Measurements from ENCODE around the gene KDM4B.

The KDM4B gene

GRCh38 chr19:4986056-4986455 is 17.1 kb downstream of the KDM4B start:
- no peak for DNase-seq

- DNase-seq: no peak
Observed at GRCh38 chr19:4986471-4986891, 17.6 kb downstream of the KDM4B start.

GRCh38 chr19:4987256-4987655 is 18.3 kb downstream of the KDM4B start:
- peak; percentile 18 for DNase-seq

- DNase-seq: no peak
Observed at GRCh38 chr19:4987692-4988370, 18.9 kb downstream of the KDM4B start.

- peak; percentile 77 for DNase-seq
Observed at GRCh38 chr19:4988770-4989251, 19.9 kb downstream of the KDM4B start.

- DNase-seq: no peak
Observed at GRCh38 chr19:4990306-4990705, 21.4 kb downstream of the KDM4B start.

GRCh38 chr19:4991538-4991937 is 22.6 kb downstream of the KDM4B start:
- no peak for DNase-seq

GRCh38 chr19:4991996-4992698 is 23.2 kb downstream of the KDM4B start:
- no peak for DNase-seq

GRCh38 chr19:4993683-4994082 is 24.8 kb downstream of the KDM4B start:
- DNase-seq: no peak

GRCh38 chr19:4996701-4997100 is 27.8 kb downstream of the KDM4B start:
- no peak for DNase-seq

- no peak for DNase-seq
Observed at GRCh38 chr19:4997297-4997696, 28.4 kb downstream of the KDM4B start.

- DNase-seq: no peak
Observed at GRCh38 chr19:5000120-5000611, 31.3 kb downstream of the KDM4B start.

GRCh38 chr19:5001615-5002014 is 32.7 kb downstream of the KDM4B start:
- peak; percentile 42 for DNase-seq

GRCh38 chr19:5002143-5002542 is 33.2 kb downstream of the KDM4B start:
- peak; percentile 69 for DNase-seq

- no peak for DNase-seq
Observed at GRCh38 chr19:5003781-5004180, 34.9 kb downstream of the KDM4B start.

GRCh38 chr19:5005096-5005495 is 36.2 kb downstream of the KDM4B start:
- no peak for DNase-seq

- peak; percentile 68 for DNase-seq
Observed at GRCh38 chr19:5006201-5006600, 37.3 kb downstream of the KDM4B start.

GRCh38 chr19:5006821-5007220 is 37.9 kb downstream of the KDM4B start:
- no peak for DNase-seq

GRCh38 chr19:5011476-5012238 is 42.7 kb downstream of the KDM4B start:
- no peak for DNase-seq

- DNase-seq: no peak
Observed at GRCh38 chr19:5012688-5013457, 44.0 kb downstream of the KDM4B start.

GRCh38 chr19:5013761-5014160 is 44.8 kb downstream of the KDM4B start:
- no peak for DNase-seq

GRCh38 chr19:5014941-5015340 is 46.0 kb downstream of the KDM4B start:
- DNase-seq: no peak

GRCh38 chr19:5016268-5016667 is 47.4 kb downstream of the KDM4B start:
- DNase-seq: no peak
